Suprapubic skin (tissue), 4 donors: ENCODE data around the gene LENEP.

Experiments used
- CTCF ChIP-seq, 2 donors: fragments of 200-600 bp in 1 of 2; fragments of 450-650 bp in 1 of 2; sonication (generic) in 1 of 2; IDR thresholded peaks; one replicate each; pipeline ENCODE4 v1.5.1; 2016 to 2019; ENCODE audit warnings: antibody characterized with exemption in 2 of 2, mild to moderate bottlenecking in 1 of 2, moderate library complexity in 1 of 2
- POLR2A ChIP-seq, 2 donors: fragments of 450-650 bp; IDR thresholded peaks; one replicate each; pipeline ENCODE4 v1.6.1; 2017; ENCODE audit warnings: antibody characterized with exemption in 2 of 2, mild to moderate bottlenecking in 2 of 2, moderate library complexity in 2 of 2
- POLR2AphosphoS5 ChIP-seq, 3 donors: sonication (generic); formaldehyde crosslinking; IDR thresholded peaks; one replicate each; pipeline ENCODE4 v1.6.1; 2017; ENCODE audit warnings: antibody characterized with exemption in 3 of 3

GRCh38 chr1:155009742-155010141 lies 16.4 kb downstream of the LENEP start:
- TF ChIP-seq CTCF (IDR thresholded peaks at IDR 0.05) (no peak), POLR2A (IDR thresholded peaks at IDR 0.05) (no peak), POLR2AphosphoS5 (IDR thresholded peaks at IDR 0.05) (no peak)
